Loucy (cell line): Measurements from ENCODE around the gene PLAAT2.

Experiments
- EZH2phosphoT487 ChIP-seq: fragments of 200-600 bp; IDR thresholded peaks from 2 replicates; pipeline ENCODE4 v1.6.1; 2018; ENCODE audit warnings: antibody characterized with exemption, mild to moderate bottlenecking, moderate library complexity, borderline replicate concordance
- TF ChIP-seq, protein P1 (sequence below): fragments of 200-600 bp; sonication (generic); conservative IDR thresholded peaks from 2 replicates; pipeline ENCODE4 v1.5.1; 2014; ENCODE audit warnings: mild to moderate bottlenecking, antibody characterized with exemption, low read length

- TF ChIP-seq, protein P1, sequence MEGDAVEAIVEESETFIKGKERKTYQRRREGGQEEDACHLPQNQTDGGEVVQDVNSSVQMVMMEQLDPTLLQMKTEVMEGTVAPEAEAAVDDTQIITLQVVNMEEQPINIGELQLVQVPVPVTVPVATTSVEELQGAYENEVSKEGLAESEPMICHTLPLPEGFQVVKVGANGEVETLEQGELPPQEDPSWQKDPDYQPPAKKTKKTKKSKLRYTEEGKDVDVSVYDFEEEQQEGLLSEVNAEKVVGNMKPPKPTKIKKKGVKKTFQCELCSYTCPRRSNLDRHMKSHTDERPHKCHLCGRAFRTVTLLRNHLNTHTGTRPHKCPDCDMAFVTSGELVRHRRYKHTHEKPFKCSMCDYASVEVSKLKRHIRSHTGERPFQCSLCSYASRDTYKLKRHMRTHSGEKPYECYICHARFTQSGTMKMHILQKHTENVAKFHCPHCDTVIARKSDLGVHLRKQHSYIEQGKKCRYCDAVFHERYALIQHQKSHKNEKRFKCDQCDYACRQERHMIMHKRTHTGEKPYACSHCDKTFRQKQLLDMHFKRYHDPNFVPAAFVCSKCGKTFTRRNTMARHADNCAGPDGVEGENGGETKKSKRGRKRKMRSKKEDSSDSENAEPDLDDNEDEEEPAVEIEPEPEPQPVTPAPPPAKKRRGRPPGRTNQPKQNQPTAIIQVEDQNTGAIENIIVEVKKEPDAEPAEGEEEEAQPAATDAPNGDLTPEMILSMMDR: no peak
- no peak for TF ChIP-seq EZH2phosphoT487
These were observed 2.5 kb downstream of the PLAAT2 start for GRCh38 chr11:63560506-63561180.
